HepG2 (cell line): ENCODE results near the gene HSCB. TPM values are rescaled to one million over a fixed set of nuclear protein-coding genes. Genes with fewer than 3 reads are reported as not detected.

Experiments
- ATAC-seq: fragments of 200-7000 bp; cut with Tn5 transposase; 3 replicates; pipeline ENCODE4 v1.9.1; 2020; ENCODE audit warnings: mild to moderate bottlenecking, moderate library complexity
- BruUV-seq: library from RNA; stranded (reverse); fragments of 400-500 nt; replicated peaks from 2 replicates; lab custom pipeline; 2021; lab: Mats Ljungman, UMichigan
- CTCF ChIA-PET: fragments of 300-600 bp; formaldehyde crosslinking; extraction: SDS; loops from one replicate; lab custom pipeline; 2021; ENCODE audit warnings: low total read pairs, inconsistent platforms, low intra/inter-chr PET ratio; lab: Yijun Ruan, JAX
- POLR2A ChIA-PET: fragments of 350-600 bp; sonication (Branson Sonifier 250); formaldehyde crosslinking; loops from one replicate; lab custom pipeline; 2020; ENCODE audit warnings: antibody characterized with exemption, inconsistent platforms; lab: Yijun Ruan, JAX
- DNase-seq: peaks from one replicate; pipeline ENCODE4 v3.0.0-alpha.2; 2015; ENCODE audit warnings: low spot score
- FAIRE-seq: peaks from 3 replicates; lab custom pipeline; 2011; peaks lifted over from hg19 to GRCh38; lab: Jason Lieb, UNC
- H2AFZ ChIP-seq: one replicate; pipeline ENCODE4 v1.6.1; 2011; ENCODE audit warnings: low read length, inconsistent platforms
- H3K27ac ChIP-seq: fragments of 300-600 bp; 3 replicates; pipeline ENCODE4 v1.8.0; 2011; ENCODE audit warnings: mixed run types, mild to moderate bottlenecking, mixed read lengths, low read length, inconsistent platforms; ENCODE audit not compliant: insufficient read depth; ENCODE audit errors: extremely low read length
- H3K27me3 ChIP-seq, 2 experiments: fragments of 200-600 bp in 1 of 2; 2 replicates in 1 of 2; 3 replicates in 1 of 2; pipeline versions ENCODE4 v1.6.0 to v1.8.0; 2011; ENCODE audit warnings: low read length in 2 of 2, mild to moderate bottlenecking in 2 of 2, moderate library complexity in 2 of 2, inconsistent platforms in 1 of 2; ENCODE audit not compliant: insufficient read depth in 2 of 2, control insufficient read depth in 1 of 2
- H3K36me3 ChIP-seq, 2 experiments: fragments of 200-600 bp in 1 of 2; replicated peaks in 1 of 2; 2 replicates in 1 of 2; 3 replicates in 1 of 2; pipeline versions ENCODE4 v1.5.1 to v1.8.0; 2011; ENCODE audit warnings: low read length in 2 of 2, inconsistent platforms in 1 of 2; ENCODE audit not compliant: insufficient read depth in 2 of 2, control insufficient read depth in 1 of 2
- H3K4me1 ChIP-seq: 2 replicates; pipeline ENCODE4 v1.5.1; 2012; ENCODE audit warnings: low read length, inconsistent platforms; ENCODE audit not compliant: insufficient read depth
- H3K4me2 ChIP-seq: 2 replicates; pipeline ENCODE4 v1.6.0; 2011; ENCODE audit warnings: low read depth, low read length, inconsistent platforms
- H3K4me3 ChIP-seq, 3 experiments: fragments of 200-600 bp in 1 of 3; sonication (generic), shearing (Covaris generic) in 1 of 3; replicated peaks in 1 of 3; 2 replicates each; pipeline ENCODE4 v1.5.1; 2011 to 2016; ENCODE audit warnings: low read length in 3 of 3, inconsistent platforms in 2 of 3, low read depth in 2 of 3, mild to moderate bottlenecking in 2 of 3, control low read depth in 1 of 3, mixed read lengths in 1 of 3; ENCODE audit not compliant: insufficient read depth in 1 of 3
- H3K79me2 ChIP-seq: one replicate; pipeline ENCODE4 v1.6.1; 2011; ENCODE audit warnings: low read length, inconsistent platforms; ENCODE audit not compliant: insufficient read depth
- H3K9ac ChIP-seq: 2 replicates; pipeline ENCODE4 v1.6.0; 2011; ENCODE audit warnings: mild to moderate bottlenecking, low read depth, low read length, inconsistent platforms; ENCODE audit not compliant: insufficient read depth
- H3K9me3 ChIP-seq: 2 replicates; pipeline ENCODE4 v1.5.1; 2012; ENCODE audit warnings: mild to moderate bottlenecking, low read length
- H4K20me1 ChIP-seq: 2 replicates; pipeline ENCODE4 v1.6.0; 2011; ENCODE audit warnings: inconsistent platforms, mild to moderate bottlenecking, low read length, moderate library complexity; ENCODE audit not compliant: insufficient read depth
- ATF4 ChIP-seq, 2 experiments: fragments of 450-650 bp in 1 of 2; sonication (generic) in 1 of 2; formaldehyde crosslinking; IDR thresholded peaks; 2 replicates each; pipeline versions ENCODE4 v1.5.0 to v1.8.0; 2020 to 2022; ENCODE audit warnings: mild to moderate bottlenecking in 1 of 2, missing genetic modification reagents in 1 of 2
- EHMT2 ChIP-seq: fragments of 200-600 bp; sonication (generic); IDR thresholded peaks from 2 replicates; pipeline ENCODE4 v1.7.0; 2017; ENCODE audit warnings: antibody characterized with exemption, low read depth, low read length, borderline replicate concordance
- FIP1L1 ChIP-seq: fragments of 200-400 bp; formaldehyde crosslinking; IDR thresholded peaks from 2 replicates; pipeline ENCODE4 v1.6.1; 2018; ENCODE audit warnings: low read depth, mild to moderate bottlenecking, low read length, moderate library complexity, borderline replicate concordance; ENCODE audit not compliant: insufficient read depth
- FOXA1 ChIP-seq, 2 experiments: fragments of 450-650 bp in 1 of 2; sonication (generic) in 1 of 2; formaldehyde crosslinking in 1 of 2; IDR thresholded peaks; 2 replicates each; pipeline versions ENCODE4 v1.4.0 to v1.6.1; 2016 to 2020; ENCODE audit warnings: missing genetic modification reagents in 1 of 2
- FOXO4 ChIP-seq: sonication (generic); formaldehyde crosslinking; conservative IDR thresholded peaks from 2 replicates; pipeline ENCODE4 v1.8.1; 2023; ENCODE audit warnings: missing genetic modification reagents
- GABPA ChIP-seq, 2 experiments: IDR thresholded peaks; 2 replicates each; pipeline ENCODE4 v1.6.1; 2011 to 2016; ENCODE audit warnings: low read depth in 2 of 2, low read length in 1 of 2, missing biosample characterization in 1 of 2, missing genetic modification characterization in 1 of 2
- HNRNPL ChIP-seq: fragments of 200-400 bp; formaldehyde crosslinking; IDR thresholded peaks from 2 replicates; pipeline ENCODE4 v1.6.1; 2017; ENCODE audit warnings: mild to moderate bottlenecking, low read depth, low read length
- HOXA5 ChIP-seq: sonication (generic); formaldehyde crosslinking; IDR thresholded peaks from 2 replicates; pipeline ENCODE4 v1.4.0; 2020; ENCODE audit warnings: missing genetic modification reagents
- NFE2 ChIP-seq: sonication (generic); formaldehyde crosslinking; IDR thresholded peaks from 2 replicates; pipeline ENCODE4 v1.4.0; 2020; ENCODE audit warnings: missing genetic modification reagents
- NFYB ChIP-seq: sonication (generic); formaldehyde crosslinking; IDR thresholded peaks from 2 replicates; pipeline ENCODE4 v1.4.0; 2020; ENCODE audit warnings: missing genetic modification reagents
- PCBP2 ChIP-seq: fragments of 200-400 bp; formaldehyde crosslinking; optimal IDR thresholded peaks from 2 replicates; pipeline ENCODE3; 2018; ENCODE audit warnings: low read length, low read depth; ENCODE audit not compliant: poor library complexity, severe bottlenecking
- SIX1 ChIP-seq: sonication (generic); formaldehyde crosslinking; IDR thresholded peaks from 2 replicates; pipeline ENCODE4 v1.4.0; 2020; ENCODE audit warnings: missing genetic modification reagents, borderline replicate concordance
- THYN1 ChIP-seq: sonication (generic); formaldehyde crosslinking; IDR thresholded peaks from 2 replicates; pipeline ENCODE4 v1.8.1; 2023; ENCODE audit warnings: low read depth, mild to moderate bottlenecking, moderate library complexity, missing genetic modification reagents, borderline replicate concordance
- ZNF552 ChIP-seq: sonication (generic); formaldehyde crosslinking; IDR thresholded peaks from 2 replicates; pipeline ENCODE4 v1.9.0; 2022; ENCODE audit warnings: missing genetic modification reagents, mild to moderate bottlenecking, borderline replicate concordance
- ZNF629 ChIP-seq: sonication (generic); formaldehyde crosslinking; conservative IDR thresholded peaks from 2 replicates; pipeline ENCODE4 v1.5.0; 2020; ENCODE audit warnings: missing genetic modification reagents
- ZNF678 ChIP-seq: sonication (generic); formaldehyde crosslinking; IDR thresholded peaks from 2 replicates; pipeline ENCODE4 v1.4.0; 2020; ENCODE audit warnings: mild to moderate bottlenecking, missing genetic modification reagents
- in situ Hi-C: cut with HindIII; loops from 2 replicates; pipeline ENCODE4 v1.10.0; 2017; ENCODE audit warnings: low pct_unique_long_range_greater_than_20kb; ENCODE audit not compliant: extremely low pct_ligation_motif_present
- intact Hi-C: fragments of 100-400 bp; cut with micrococcal nuclease; formaldehyde crosslinking; loops from one replicate; pipeline ENCODE4 v1.10.0; 2022; ENCODE audit not compliant: unreplicated experiment
- polyA plus RNA-seq, 8 experiments: library from polyadenylated mRNA; depleted of rRNA in 3 of 8; stranded (reverse) in 7 of 8; unstranded in 1 of 8; fragments of >200 nt; fragmentation: Illumina TruSeq in 4 of 8; extraction: Trizol in 4 of 8; gene quantifications; 2 replicates each; pipeline versions ENCODE4 v1.2.1 to v1.2.3, GENCODE V29; 2011 to 2016; ENCODE audit warnings: low read depth in 4 of 8, missing spikeins in 1 of 8, mixed read lengths in 1 of 8; ENCODE audit not compliant: insufficient read depth in 1 of 8
- total RNA-seq, 5 experiments: library from RNA; depleted of rRNA; stranded (reverse); fragments of >200 nt; fragmentation: Illumina TruSeq; extraction: Trizol; gene quantifications; 2 replicates each; pipeline ENCODE4 v1.2.3, GENCODE V29; 2016; ENCODE audit warnings: low read depth in 1 of 5

Gene HSCB
- total and polyA plus RNA-seq, 2 of the 13 experiments (the other 11 are each of a cell fraction or from before 2014, with no cell fraction given) = 15.4 to 20.9 TPM

- no peaks in the 10 kb centered on the region for H3K79me2 ChIP-seq
- no peaks in the 10 kb centered on the region for H4K20me1 ChIP-seq
- ATAC-seq (no peak), DNase-seq (no peak), FAIRE-seq (no peak)
- no peaks in the 10 kb centered on the region for H3K9me3 ChIP-seq
- peaks cover 8 to 24% of the 10 kb centered on the region in 2 experiments for H3K36me3 ChIP-seq
- H3K27ac ChIP-seq = no peak overlapping the region
- no peaks in the 10 kb centered on the region for H3K27me3 ChIP-seq
- TF ChIP-seq HNRNPL = no peak
- TF ChIP-seq NFE2 (CRISPR knock-in tag) = no peak
- TF ChIP-seq NFYB (CRISPR knock-in tag) = no peak
- TF ChIP-seq FOXO4 (CRISPR knock-in tag) = no peak
- no peak for TF ChIP-seq GABPA (IDR thresholded peaks at IDR 0.05; ENCODE audit: low read depth, low read length)
- TF ChIP-seq GABPA (CRISPR knock-in tag; IDR thresholded peaks at IDR 0.05; ENCODE audit: low read depth) = no peak
- no peak for TF ChIP-seq ZNF552 (CRISPR knock-in tag)
- TF ChIP-seq FIP1L1 = no peak
- TF ChIP-seq EHMT2 = no peak
- no peak for TF ChIP-seq ATF4 (CRISPR knock-in tag; IDR thresholded peaks at IDR 0.05)
- no peak for TF ChIP-seq HOXA5 (CRISPR knock-in tag)
- TF ChIP-seq SIX1 (CRISPR knock-in tag) = no peak
- no peak for TF ChIP-seq PCBP2
- TF ChIP-seq THYN1 = no peak
- TF ChIP-seq ZNF678 = no peak
- TF ChIP-seq ZNF629 = no peak
- TF ChIP-seq FOXA1 (IDR thresholded peaks at IDR 0.05) = no peak
- TF ChIP-seq FOXA1 (CRISPR knock-in tag; IDR thresholded peaks at IDR 0.05) = no peak
- ChIA-PET CTCF (no interaction called here), POLR2A (no interaction called here)
- in situ Hi-C loops (no loop called here), intact Hi-C loops (no loop called here)
- no peak overlapping the region for H3K4me2 ChIP-seq
- H3K4me3 ChIP-seq = no peak overlapping the region
- no TSS peak for BruUV-seq
- no peak overlapping the region for H2AFZ ChIP-seq
- no peak overlapping the region for H3K9ac ChIP-seq
- H3K4me1 ChIP-seq = no peaks in the 10 kb centered on the region
Measured at GRCh38 chr22:28703436-28703835, 38.4 kb upstream of the HSCB start.
